Posterior vena cava (tissue), 2 donors: ENCODE measurements around the gene POLR3B. TPM values are rescaled to one million over a fixed set of nuclear protein-coding genes. Genes with fewer than 3 reads are reported as not detected.

Experiments
- DNase-seq: peaks from one replicate; pipeline ENCODE4 v3.0.0-alpha.2; 2020; ENCODE audit warnings: low spot score
- intact Hi-C, 2 donors: fragments of 100-400 bp; cut with DNase I; formaldehyde crosslinking; loops; one replicate each; pipeline versions ENCODE4 v1.14.1 to v1.14.2; 2022 to 2023
- total RNA-seq, 2 donors: library from RNA; stranded (reverse); fragmentation: NEBNext Ultra II Directional; extraction: Animal tissue kit (Norgen Biotek cat#: 25700); gene quantifications; one replicate each; pipeline ENCODE4 v1.2.1, GENCODE V29; 2021
- donor health status: DM: yes; HTN: yes; CAD: no.
- donor health status: DM: yes; HTN: yes; CAD: no.

Gene POLR3B
- total RNA-seq, 2 donors from 2014 or later: 7.7 to 10.5 TPM

GRCh38 chr12:106387848-106388377, 30.4 kb downstream of the POLR3B start:
- no peak for DNase-seq
- intact Hi-C loops: loop anchor here (5.0 to 10.0 kb wide), 3 partner anchors 457 to 529 kb away; no protein-coding TSS in a partner anchor

GRCh38 chr12:106389151-106389550, 31.6 kb downstream of the POLR3B start:
- DNase-seq: no peak
- intact Hi-C loops: loop anchor here (5.0 to 10.0 kb wide), 3 partner anchors 456 to 528 kb away; no protein-coding TSS in a partner anchor

- intact Hi-C loops: no loop called here
- no peak for DNase-seq
Observed at GRCh38 chr12:106392759-106393158, 35.2 kb downstream of the POLR3B start.

- intact Hi-C loops: no loop called here
- no peak for DNase-seq
Observed at GRCh38 chr12:106409878-106410277, 52.3 kb downstream of the POLR3B start.

- no peak for DNase-seq
- intact Hi-C loops: no loop called here
Observed at GRCh38 chr12:106412563-106412962, 55.0 kb downstream of the POLR3B start.

GRCh38 chr12:106415134-106415533, 57.6 kb downstream of the POLR3B start:
- intact Hi-C loops: no loop called here

GRCh38 chr12:106416273-106416672, 58.7 kb downstream of the POLR3B start:
- intact Hi-C loops: no loop called here
- DNase-seq: no peak

More at GRCh38 chr12:106415134-106415533, 57.6 kb downstream of the POLR3B start:
- no peak for DNase-seq

- no peak for DNase-seq
- intact Hi-C loops: no loop called here
Observed at GRCh38 chr12:106417926-106418910, 60.7 kb downstream of the POLR3B start.

GRCh38 chr12:106418970-106419369, 61.4 kb downstream of the POLR3B start:
- DNase-seq: no peak
- intact Hi-C loops: no loop called here

GRCh38 chr12:106423291-106423690, 65.7 kb downstream of the POLR3B start:
- intact Hi-C loops: no loop called here

GRCh38 chr12:106425061-106425702, 67.6 kb downstream of the POLR3B start:
- intact Hi-C loops: no loop called here
- no peak for DNase-seq

More at GRCh38 chr12:106423291-106423690, 65.7 kb downstream of the POLR3B start:
- no peak for DNase-seq

- no peak for DNase-seq
- intact Hi-C loops: no loop called here
Observed at GRCh38 chr12:106427917-106428316, 70.4 kb downstream of the POLR3B start.

GRCh38 chr12:106428384-106428783, 70.8 kb downstream of the POLR3B start:
- DNase-seq: no peak

GRCh38 chr12:106429043-106429552, 71.5 kb downstream of the POLR3B start:
- intact Hi-C loops: no loop called here

More at GRCh38 chr12:106428384-106428783, 70.8 kb downstream of the POLR3B start:
- intact Hi-C loops: no loop called here

GRCh38 chr12:106429636-106430035, 72.1 kb downstream of the POLR3B start:
- intact Hi-C loops: no loop called here
- DNase-seq: no peak

More at GRCh38 chr12:106429043-106429552, 71.5 kb downstream of the POLR3B start:
- no peak for DNase-seq

GRCh38 chr12:106431839-106432411, 74.4 kb downstream of the POLR3B start:
- DNase-seq: no peak
- intact Hi-C loops: no loop called here

GRCh38 chr12:106433055-106433454, 75.5 kb downstream of the POLR3B start:
- intact Hi-C loops: no loop called here
- no peak for DNase-seq

GRCh38 chr12:106434526-106434925, 77.0 kb downstream of the POLR3B start:
- intact Hi-C loops: no loop called here
- DNase-seq: no peak

- intact Hi-C loops: no loop called here
- no peak for DNase-seq
Observed at GRCh38 chr12:106436164-106436563, 78.6 kb downstream of the POLR3B start.
